ENCODE measurements around the gene CCDC106.

CCDC106 gene

GRCh38 chr19:55622242-55622969 lies 25.6 kb upstream of the CCDC106 start:
- Histone ChIP-seq H3K27ac (ENCODE audit: low read depth, low read length, poor library complexity, severe bottlenecking) (no peak overlapping the region), H3K9me2 (ENCODE audit: low read depth, low read length) (no peaks in the 10 kb centered on the region), H3K4me2 (ENCODE audit: low read length) (no peak overlapping the region), H3K9ac (ENCODE audit: low read length) (no peak overlapping the region), H3K79me2 (ENCODE audit: insufficient read depth, low read length) (no peaks in the 10 kb centered on the region), H3K27me3 (ENCODE audit: insufficient read depth, low read length) (no peaks in the 10 kb centered on the region), H2AFZ (ENCODE audit: low read length) (no peak overlapping the region), H3K36me3 (ENCODE audit: insufficient read depth, low read length) (peaks cover 3% of the 10 kb centered on the region), H4K20me1 (ENCODE audit: insufficient read depth, low read length) (no peaks in the 10 kb centered on the region), H3K9me3 (ENCODE audit: low read length) (no peaks in the 10 kb centered on the region), H3K4me1 (ENCODE audit: insufficient read depth, low read length, severe bottlenecking) (peaks cover 12% of the 10 kb centered on the region), H3F3A (ENCODE audit: insufficient read depth, low read length) (no peaks in the 10 kb centered on the region), H3K4me3 (ENCODE audit: low read depth, low read length, poor library complexity, severe bottlenecking) (no peak overlapping the region)
- TF ChIP-seq, protein P1, sequence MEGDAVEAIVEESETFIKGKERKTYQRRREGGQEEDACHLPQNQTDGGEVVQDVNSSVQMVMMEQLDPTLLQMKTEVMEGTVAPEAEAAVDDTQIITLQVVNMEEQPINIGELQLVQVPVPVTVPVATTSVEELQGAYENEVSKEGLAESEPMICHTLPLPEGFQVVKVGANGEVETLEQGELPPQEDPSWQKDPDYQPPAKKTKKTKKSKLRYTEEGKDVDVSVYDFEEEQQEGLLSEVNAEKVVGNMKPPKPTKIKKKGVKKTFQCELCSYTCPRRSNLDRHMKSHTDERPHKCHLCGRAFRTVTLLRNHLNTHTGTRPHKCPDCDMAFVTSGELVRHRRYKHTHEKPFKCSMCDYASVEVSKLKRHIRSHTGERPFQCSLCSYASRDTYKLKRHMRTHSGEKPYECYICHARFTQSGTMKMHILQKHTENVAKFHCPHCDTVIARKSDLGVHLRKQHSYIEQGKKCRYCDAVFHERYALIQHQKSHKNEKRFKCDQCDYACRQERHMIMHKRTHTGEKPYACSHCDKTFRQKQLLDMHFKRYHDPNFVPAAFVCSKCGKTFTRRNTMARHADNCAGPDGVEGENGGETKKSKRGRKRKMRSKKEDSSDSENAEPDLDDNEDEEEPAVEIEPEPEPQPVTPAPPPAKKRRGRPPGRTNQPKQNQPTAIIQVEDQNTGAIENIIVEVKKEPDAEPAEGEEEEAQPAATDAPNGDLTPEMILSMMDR (IDR thresholded peaks at IDR 0.05; ENCODE audit: low read length), result no peak
- TF ChIP-seq EZH2 (IDR thresholded peaks at IDR 0.05; ENCODE audit: borderline replicate concordance, low read length), result no peak

GRCh38 chr19:55623130-55623529 lies 24.9 kb upstream of the CCDC106 start:
- no peak overlapping the region for H3K9ac ChIP-seq (ENCODE audit: low read length)
- no peak for TF ChIP-seq EZH2 (IDR thresholded peaks at IDR 0.05; ENCODE audit: borderline replicate concordance, low read length)
- TF ChIP-seq, protein P1 (IDR thresholded peaks at IDR 0.05; ENCODE audit: low read length), result no peak
- no peaks in the 10 kb centered on the region for H3K27me3 ChIP-seq (ENCODE audit: insufficient read depth, low read length)
- no peak overlapping the region for H3K4me2 ChIP-seq (ENCODE audit: low read length)
- H3K4me3 ChIP-seq (ENCODE audit: low read depth, low read length, poor library complexity, severe bottlenecking), result no peak overlapping the region
- no peak overlapping the region for H3K27ac ChIP-seq (ENCODE audit: low read depth, low read length, poor library complexity, severe bottlenecking)
- no peak overlapping the region for H2AFZ ChIP-seq (ENCODE audit: low read length)
- no peaks in the 10 kb centered on the region for H3K9me3 ChIP-seq (ENCODE audit: low read length)
- peaks cover 12% of the 10 kb centered on the region for H3K4me1 ChIP-seq (ENCODE audit: insufficient read depth, low read length, severe bottlenecking)
- no peaks in the 10 kb centered on the region for H3K9me2 ChIP-seq (ENCODE audit: low read depth, low read length)
- H3F3A ChIP-seq (ENCODE audit: insufficient read depth, low read length), result no peaks in the 10 kb centered on the region
- no peaks in the 10 kb centered on the region for H3K79me2 ChIP-seq (ENCODE audit: insufficient read depth, low read length)
- no peaks in the 10 kb centered on the region for H4K20me1 ChIP-seq (ENCODE audit: insufficient read depth, low read length)
- no peaks in the 10 kb centered on the region for H3K36me3 ChIP-seq (ENCODE audit: insufficient read depth, low read length)

DNA sequence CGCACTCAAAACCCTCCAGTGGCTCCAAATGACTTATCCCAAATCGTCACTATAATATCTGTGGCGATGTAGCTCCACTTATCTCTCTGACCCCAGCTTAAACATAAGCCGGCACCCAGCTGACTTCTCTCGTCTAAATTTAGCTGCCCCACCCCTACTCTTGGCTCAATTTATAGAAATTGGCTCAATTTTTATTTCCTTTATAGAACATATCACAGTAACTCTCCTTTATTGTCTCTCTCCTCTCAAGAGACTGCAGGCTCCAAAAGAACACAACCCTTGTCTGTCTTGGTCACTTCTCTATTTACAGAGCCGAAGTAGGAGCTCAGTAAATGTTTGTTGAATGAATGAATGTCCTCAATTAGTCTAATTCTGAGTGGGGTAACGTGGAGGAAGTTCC lies 24.5 kb upstream of the CCDC106 start:
- H3K4me2 ChIP-seq (ENCODE audit: low read length), result peak overlapping the region; percentile 31
- no peak for TF ChIP-seq EZH2 (IDR thresholded peaks at IDR 0.05; ENCODE audit: borderline replicate concordance, low read length)
- TF ChIP-seq, protein P1 (IDR thresholded peaks at IDR 0.05; ENCODE audit: low read length), result no peak
- no peaks in the 10 kb centered on the region for H3F3A ChIP-seq (ENCODE audit: insufficient read depth, low read length)
- H3K27me3 ChIP-seq (ENCODE audit: insufficient read depth, low read length), result no peaks in the 10 kb centered on the region
- H3K9ac ChIP-seq (ENCODE audit: low read length), result no peak overlapping the region
- no peaks in the 10 kb centered on the region for H4K20me1 ChIP-seq (ENCODE audit: insufficient read depth, low read length)
- H3K4me1 ChIP-seq (ENCODE audit: insufficient read depth, low read length, severe bottlenecking), result peaks cover 12% of the 10 kb centered on the region
- H3K9me2 ChIP-seq (ENCODE audit: low read depth, low read length), result no peaks in the 10 kb centered on the region
- H2AFZ ChIP-seq (ENCODE audit: low read length), result no peak overlapping the region
- no peak overlapping the region for H3K27ac ChIP-seq (ENCODE audit: low read depth, low read length, poor library complexity, severe bottlenecking)
- no peaks in the 10 kb centered on the region for H3K79me2 ChIP-seq (ENCODE audit: insufficient read depth, low read length)
- no peaks in the 10 kb centered on the region for H3K36me3 ChIP-seq (ENCODE audit: insufficient read depth, low read length)
- H3K4me3 ChIP-seq (ENCODE audit: low read depth, low read length, poor library complexity, severe bottlenecking), result peak overlapping the region; percentile 45
- no peaks in the 10 kb centered on the region for H3K9me3 ChIP-seq (ENCODE audit: low read length)
